ENCODE data around the gene UBAP2.

Gene UBAP2

DNA sequence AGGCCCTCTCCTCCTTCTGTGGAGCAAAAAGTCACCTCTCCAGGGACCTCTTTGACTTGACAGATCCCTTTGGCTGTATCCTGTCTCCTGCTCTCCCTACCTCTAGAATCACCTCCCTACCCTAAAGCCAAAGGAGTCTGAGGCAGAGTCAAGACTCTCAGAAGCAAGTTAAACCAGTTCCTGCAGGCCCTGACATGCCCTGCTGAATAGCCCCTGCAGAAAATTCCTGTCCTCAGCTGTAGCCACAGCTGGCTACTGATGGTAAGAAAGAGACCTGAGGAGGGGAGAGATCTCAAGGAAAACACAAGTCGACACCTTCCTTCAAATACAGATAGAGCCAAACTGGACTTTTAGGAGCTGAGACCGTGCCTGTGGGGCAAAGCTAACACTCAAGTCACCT is 23.7 kb upstream of the UBAP2 start:
- TF ChIP-seq, protein P1, sequence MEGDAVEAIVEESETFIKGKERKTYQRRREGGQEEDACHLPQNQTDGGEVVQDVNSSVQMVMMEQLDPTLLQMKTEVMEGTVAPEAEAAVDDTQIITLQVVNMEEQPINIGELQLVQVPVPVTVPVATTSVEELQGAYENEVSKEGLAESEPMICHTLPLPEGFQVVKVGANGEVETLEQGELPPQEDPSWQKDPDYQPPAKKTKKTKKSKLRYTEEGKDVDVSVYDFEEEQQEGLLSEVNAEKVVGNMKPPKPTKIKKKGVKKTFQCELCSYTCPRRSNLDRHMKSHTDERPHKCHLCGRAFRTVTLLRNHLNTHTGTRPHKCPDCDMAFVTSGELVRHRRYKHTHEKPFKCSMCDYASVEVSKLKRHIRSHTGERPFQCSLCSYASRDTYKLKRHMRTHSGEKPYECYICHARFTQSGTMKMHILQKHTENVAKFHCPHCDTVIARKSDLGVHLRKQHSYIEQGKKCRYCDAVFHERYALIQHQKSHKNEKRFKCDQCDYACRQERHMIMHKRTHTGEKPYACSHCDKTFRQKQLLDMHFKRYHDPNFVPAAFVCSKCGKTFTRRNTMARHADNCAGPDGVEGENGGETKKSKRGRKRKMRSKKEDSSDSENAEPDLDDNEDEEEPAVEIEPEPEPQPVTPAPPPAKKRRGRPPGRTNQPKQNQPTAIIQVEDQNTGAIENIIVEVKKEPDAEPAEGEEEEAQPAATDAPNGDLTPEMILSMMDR (conservative IDR thresholded peaks at IDR 0.05; ENCODE audit: low read length), result no peak
- H3K4me3 ChIP-seq (ENCODE audit: low read length), result no peak overlapping the region
- no peak for DNase-seq (ENCODE audit: low read depth)

DNA sequence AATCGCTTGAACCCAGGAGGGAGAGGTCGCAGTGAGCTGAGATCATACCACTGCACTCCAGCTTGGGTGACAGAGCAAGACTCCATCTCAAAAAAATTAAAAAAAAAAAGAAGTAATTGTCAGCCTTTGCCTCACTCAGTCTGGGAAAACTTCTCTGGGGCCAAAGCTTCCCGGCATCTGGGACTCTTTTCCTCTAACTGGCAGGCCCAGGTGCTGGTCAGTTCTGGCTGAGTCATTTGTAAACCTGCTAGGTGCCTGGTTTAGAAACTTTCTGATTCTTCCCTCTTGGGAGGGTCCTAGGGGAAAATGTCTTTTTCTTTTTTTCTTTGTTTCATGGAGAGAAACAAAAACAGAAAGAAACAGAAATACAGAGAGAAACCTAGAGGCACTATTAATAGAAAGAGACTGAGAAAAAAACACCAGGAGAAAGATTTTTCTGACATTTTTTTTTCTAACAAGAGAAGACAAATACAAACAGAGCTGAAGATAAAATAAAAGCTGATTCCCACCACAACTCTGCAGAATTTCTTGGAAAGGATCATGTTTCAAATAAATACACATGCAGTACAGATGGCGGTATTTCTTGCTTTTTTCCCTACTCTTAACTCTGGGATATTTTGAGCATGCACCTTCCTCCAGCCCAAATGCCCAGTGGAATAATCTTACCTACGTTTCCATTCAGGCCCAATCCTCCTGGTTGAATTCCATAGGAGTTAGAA is 22.1 kb upstream of the UBAP2 start:
- TF ChIP-seq, protein P1 (conservative IDR thresholded peaks at IDR 0.05; ENCODE audit: low read length), result no peak
- DNase-seq (ENCODE audit: low read depth), result peak; percentile 40
- H3K4me3 ChIP-seq (ENCODE audit: low read length), result no peak overlapping the region

DNA sequence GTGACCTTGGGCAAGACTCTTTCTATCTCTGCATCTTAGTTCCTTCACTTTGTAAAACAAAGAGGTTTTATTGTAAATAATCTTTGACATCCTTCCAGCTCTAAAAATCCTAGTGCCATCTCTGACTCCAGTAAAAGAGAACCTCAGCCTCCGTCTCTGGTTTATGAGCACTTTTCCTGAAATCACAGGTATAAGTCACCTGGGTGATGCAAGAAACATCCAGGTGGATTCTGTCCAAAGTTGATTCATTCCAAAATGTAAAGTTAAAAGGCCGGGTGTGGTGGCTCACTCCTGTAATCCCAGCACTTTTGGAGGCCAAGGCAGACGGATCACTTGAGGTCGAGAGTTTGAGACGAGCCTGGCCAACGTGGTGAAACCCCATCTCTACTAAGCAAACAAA is 21.1 kb upstream of the UBAP2 start:
- no peak for DNase-seq (ENCODE audit: low read depth)
- H3K4me3 ChIP-seq (ENCODE audit: low read length), result no peak overlapping the region
- TF ChIP-seq, protein P1 (conservative IDR thresholded peaks at IDR 0.05; ENCODE audit: low read length), result no peak

DNA sequence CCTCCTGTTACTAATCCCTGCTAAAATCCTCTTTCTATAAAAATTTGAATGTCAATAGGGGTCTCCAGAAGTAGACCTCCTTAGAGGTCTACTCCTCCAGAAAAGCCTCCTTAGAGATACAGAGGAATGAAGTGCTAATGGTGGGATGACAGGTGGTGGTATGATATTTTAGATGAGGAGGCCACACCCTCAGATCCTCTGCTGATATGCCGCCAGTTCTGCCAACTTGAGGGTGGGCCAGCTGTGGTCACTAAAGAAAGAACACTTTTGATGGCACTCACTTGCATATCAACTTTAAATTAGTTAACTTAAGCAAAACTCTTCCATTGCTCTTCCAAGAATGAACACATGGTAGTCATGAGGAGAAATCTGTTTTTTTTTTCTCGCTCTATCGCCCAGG is 16.9 kb upstream of the UBAP2 start:
- no peak overlapping the region for H3K4me3 ChIP-seq (ENCODE audit: low read length)
- no peak for DNase-seq (ENCODE audit: low read depth)
- TF ChIP-seq, protein P1 (conservative IDR thresholded peaks at IDR 0.05; ENCODE audit: low read length), result no peak

DNA sequence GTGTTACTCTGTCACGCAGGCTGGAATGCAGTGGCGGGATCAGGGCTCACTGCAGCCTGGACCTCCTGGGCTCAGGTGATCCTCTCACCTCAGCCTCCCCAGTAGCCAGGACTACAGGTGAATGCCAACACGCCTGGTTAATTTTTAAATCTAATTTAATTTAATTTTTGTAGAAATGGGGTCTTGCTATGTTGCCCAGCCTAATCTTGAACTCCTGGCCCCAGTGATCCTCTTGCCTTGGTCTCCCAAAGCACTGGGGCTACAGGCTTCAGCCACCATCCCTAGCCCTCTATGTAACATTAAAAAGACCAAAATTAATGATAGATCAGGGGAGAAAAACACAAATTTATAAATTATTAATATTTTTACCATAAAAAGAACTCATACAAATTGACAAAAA is 11.3 kb upstream of the UBAP2 start:
- TF ChIP-seq, protein P1 (conservative IDR thresholded peaks at IDR 0.05; ENCODE audit: low read length), result no peak
- no peak overlapping the region for H3K4me3 ChIP-seq (ENCODE audit: low read length)
- DNase-seq (ENCODE audit: low read depth), result no peak

DNA sequence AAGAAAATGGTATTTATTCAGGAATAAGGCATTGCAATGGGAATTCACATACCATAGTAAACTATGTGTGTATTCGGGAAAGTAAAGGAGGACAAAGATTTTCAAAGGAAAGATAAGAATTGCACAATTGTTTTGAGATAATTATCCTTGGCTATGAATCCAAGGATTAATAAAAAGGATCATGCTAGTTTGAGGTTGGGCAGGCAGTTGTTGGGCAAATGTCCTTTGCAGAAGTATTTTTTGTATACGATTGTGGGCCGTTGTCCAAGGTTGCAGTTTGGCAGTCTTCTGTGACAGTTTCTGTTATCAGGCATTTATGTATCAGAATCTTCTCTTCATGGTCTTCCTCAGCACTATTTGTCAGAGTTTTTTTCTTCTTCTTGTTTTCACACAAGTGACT is 10.6 kb upstream of the UBAP2 start:
- no peak overlapping the region for H3K4me3 ChIP-seq (ENCODE audit: low read length)
- DNase-seq (ENCODE audit: low read depth), result no peak
- TF ChIP-seq, protein P1 (conservative IDR thresholded peaks at IDR 0.05; ENCODE audit: low read length), result no peak

DNA sequence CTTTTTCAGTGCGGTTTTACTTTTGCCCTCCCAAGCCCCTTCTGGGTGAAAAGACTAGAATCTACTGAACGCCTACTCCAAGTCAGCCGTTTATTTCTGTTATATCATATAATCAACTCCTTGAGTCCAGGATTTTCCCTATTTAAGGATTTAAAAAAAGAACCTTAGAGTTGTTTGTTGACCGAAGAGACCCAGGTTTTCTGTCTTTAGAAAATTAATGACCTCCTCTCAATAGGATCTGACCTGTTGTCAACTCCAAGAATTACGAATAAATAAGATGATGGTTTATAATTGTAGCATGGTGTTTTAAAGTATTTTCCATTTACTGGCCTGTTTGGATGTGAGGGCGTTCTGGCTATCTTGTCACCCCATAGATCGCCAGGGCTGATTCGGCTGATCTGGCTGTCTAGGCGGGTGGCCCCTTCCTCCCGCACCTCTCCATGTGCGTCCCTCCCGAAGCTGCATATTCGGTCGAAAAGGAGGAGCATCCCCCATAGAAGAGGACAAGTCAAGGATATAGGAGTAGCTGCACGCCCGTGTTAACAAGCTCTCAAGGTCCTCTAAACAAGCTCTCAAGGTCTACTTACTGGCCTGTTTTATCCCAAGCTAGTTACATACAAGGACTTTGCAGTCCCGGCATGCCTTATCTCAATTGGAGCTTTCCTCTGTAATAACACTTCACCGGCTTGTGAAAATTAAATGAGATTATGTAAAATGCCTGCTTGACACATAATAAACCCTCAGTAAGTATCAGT is 1.1 kb upstream of the UBAP2 start:
- H3K4me3 ChIP-seq (ENCODE audit: low read length), result peak overlapping the region; percentile 94
- TF ChIP-seq, protein P1 (conservative IDR thresholded peaks at IDR 0.05; ENCODE audit: low read length), result no peak
- no peak for DNase-seq (ENCODE audit: low read depth)
